Neuronal stem cell (in vitro differentiated cells): ENCODE measurements around the gene ZNF628.
A peak's percentile ranks its signal among the peaks of the same experiment; 100 is the strongest.

ENCODE experiments used
- DNase-seq: peaks from one replicate; pipeline ENCODE4 v3.0.0-alpha.2; 2013; ENCODE audit warnings: low spot score
- H2AFZ ChIP-seq: one replicate; pipeline ENCODE4 v1.6.1; 2013; ENCODE audit warnings: mild to moderate bottlenecking, low read length, inconsistent platforms
- H2AK5ac ChIP-seq: 2 replicates; pipeline ENCODE4 v1.6.1; 2013; ENCODE audit warnings: low read depth, mild to moderate bottlenecking, inconsistent platforms, low read length, moderate library complexity, mixed read lengths
- H2BK120ac ChIP-seq: 2 replicates; pipeline ENCODE4 v1.6.1; 2013; ENCODE audit warnings: low read depth, mild to moderate bottlenecking, inconsistent platforms, low read length, moderate library complexity, mixed read lengths
- H2BK12ac ChIP-seq: one replicate; pipeline ENCODE4 v1.6.1; 2013; ENCODE audit warnings: low read length, inconsistent platforms
- H2BK15ac ChIP-seq: 2 replicates; pipeline ENCODE4 v1.6.1; 2013; ENCODE audit warnings: mild to moderate bottlenecking, low read length, inconsistent platforms, mixed read lengths
- H2BK5ac ChIP-seq: one replicate; pipeline ENCODE4 v1.6.1; 2013; ENCODE audit warnings: inconsistent platforms, mild to moderate bottlenecking, low read length, moderate library complexity
- H3K14ac ChIP-seq: one replicate; pipeline ENCODE4 v1.6.1; 2013; ENCODE audit warnings: low read length, inconsistent platforms
- H3K18ac ChIP-seq: 2 replicates; pipeline ENCODE4 v1.6.1; 2013; ENCODE audit warnings: low read length, inconsistent platforms
- H3K23ac ChIP-seq: 2 replicates; pipeline ENCODE4 v1.6.1; 2013; ENCODE audit warnings: low read depth, mild to moderate bottlenecking, mixed read lengths, low read length, inconsistent platforms; ENCODE audit not compliant: poor library complexity
- H3K27ac ChIP-seq: replicated peaks from 3 replicates; pipeline ENCODE4 v1.5.1; 2013; ENCODE audit warnings: low read length, inconsistent platforms
- H3K27me3 ChIP-seq, 3 experiments: 2 replicates each; pipeline ENCODE4 v1.6.1; 2013; ENCODE audit warnings: low read length in 3 of 3, mild to moderate bottlenecking in 2 of 3, inconsistent platforms in 1 of 3, low read depth in 1 of 3, mixed read lengths in 1 of 3, moderate library complexity in 1 of 3; ENCODE audit not compliant: control insufficient read depth in 3 of 3, insufficient read depth in 3 of 3
- H3K36me3 ChIP-seq, 2 donors: replicated peaks in 1 of 2; 2 replicates each; pipeline ENCODE4 v1.6.1; 2013; ENCODE audit warnings: low read length in 2 of 2; ENCODE audit not compliant: control insufficient read depth in 2 of 2, insufficient read depth in 2 of 2
- H3K4ac ChIP-seq: 2 replicates; pipeline ENCODE4 v1.6.1; 2013; ENCODE audit warnings: inconsistent platforms, mild to moderate bottlenecking, low read length, moderate library complexity
- H3K4me1 ChIP-seq, 2 donors: 1 replicate in 1 of 2; 2 replicates in 1 of 2; pipeline ENCODE4 v1.6.1; 2013; ENCODE audit warnings: low read length in 2 of 2, low read depth in 1 of 2; ENCODE audit not compliant: control insufficient read depth in 2 of 2, insufficient read depth in 1 of 2
- H3K4me2 ChIP-seq: one replicate; pipeline ENCODE4 v1.6.1; 2013; ENCODE audit warnings: mild to moderate bottlenecking, low read length, inconsistent platforms; ENCODE audit not compliant: insufficient read depth, poor library complexity, severe bottlenecking
- H3K4me3 ChIP-seq, 2 donors: 2 replicates each; pipeline ENCODE4 v1.5.1; 2013; ENCODE audit warnings: low read length in 2 of 2, mild to moderate bottlenecking in 2 of 2, inconsistent platforms in 1 of 2, moderate library complexity in 1 of 2
- H3K79me1 ChIP-seq: one replicate; pipeline ENCODE4 v1.6.1; 2013; ENCODE audit warnings: low read depth, mild to moderate bottlenecking, inconsistent platforms, low read length, moderate library complexity
- H3K9ac ChIP-seq: one replicate; pipeline ENCODE4 v1.6.1; 2013; ENCODE audit warnings: mild to moderate bottlenecking, low read depth, low read length, inconsistent platforms; ENCODE audit not compliant: poor library complexity
- H3K9me3 ChIP-seq, 2 donors: replicated peaks in 1 of 2; 2 replicates each; pipeline versions ENCODE3 to v1.6.1; 2013; ENCODE audit warnings: low read length in 2 of 2, mild to moderate bottlenecking in 2 of 2, inconsistent platforms in 1 of 2, low read depth in 1 of 2, mixed read lengths in 1 of 2, moderate library complexity in 1 of 2; ENCODE audit not compliant: control insufficient read depth in 2 of 2, insufficient read depth in 1 of 2
- H4K8ac ChIP-seq: one replicate; pipeline ENCODE4 v1.6.1; 2013; ENCODE audit warnings: low read depth, mild to moderate bottlenecking, inconsistent platforms, low read length, moderate library complexity
- H4K91ac ChIP-seq: one replicate; pipeline ENCODE4 v1.6.1; 2013; ENCODE audit warnings: low read length, low read depth, mild to moderate bottlenecking, inconsistent platforms; ENCODE audit not compliant: poor library complexity
- WGBS, 2 donors: extraction: QIAGEN DNeasy Blood & Tissue Kit; methylation state at CpG; one replicate each; pipeline ENCODE4 v1.1.7; 2013; ENCODE audit warnings: missing lambda C conversion rate in 2 of 2, mixed read lengths in 1 of 2; ENCODE audit not compliant: insufficient read length in 2 of 2, insufficient replicate concordance in 1 of 2; ENCODE audit errors: extremely low coverage in 2 of 2; 5-methylcytosine and 5-hydroxymethylcytosine counted together

The ZNF628 gene

DNA sequence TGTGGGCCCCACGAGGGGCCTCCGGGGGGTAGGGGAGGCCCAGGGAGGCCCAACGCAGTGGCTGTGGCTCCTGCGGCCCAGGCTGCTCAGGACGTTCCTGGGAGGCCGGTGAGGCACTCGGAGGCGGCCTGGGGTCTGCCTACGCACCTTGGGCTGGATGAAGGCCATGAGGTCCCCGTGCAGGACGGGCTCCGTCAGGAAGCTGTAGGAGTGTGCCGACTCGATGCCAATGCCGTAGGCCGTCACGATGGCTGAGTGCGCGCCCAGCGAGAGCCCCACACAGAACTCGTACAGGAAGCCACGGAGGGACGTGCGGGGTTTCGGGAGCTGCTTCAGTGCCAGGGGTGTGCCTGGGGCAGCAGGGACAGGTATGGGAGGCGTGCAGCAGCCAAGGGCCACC is 54.6 kb downstream of the ZNF628 start:
- Histone ChIP-seq H3K9ac (peak overlapping the region; percentile 40), H3K23ac (peak overlapping the region; percentile 63), H3K9me3 (peaks cover 0 to 14% of the 10 kb centered on the region in 2 donors), H3K27ac (no peak overlapping the region), H3K18ac (peak overlapping the region; percentile 55), H2AFZ (peak overlapping the region; percentile 42), H4K8ac (no peak overlapping the region), H3K4me1 (peaks cover 16 to 17% of the 10 kb centered on the region in 2 donors), H2BK5ac (no peak overlapping the region), H4K91ac (peak overlapping the region; percentile 90), H3K36me3 (peaks cover 0 to 4% of the 10 kb centered on the region in 2 donors), H3K4me2 (no peak overlapping the region), H2BK12ac (peak overlapping the region; percentile 88), H2BK120ac (peak overlapping the region; percentile 40), H3K4me3 (no peak overlapping the region), H3K14ac (peak overlapping the region; percentile 65), H2AK5ac (no peak overlapping the region), H2BK15ac (peak overlapping the region; percentile 91), H3K4ac (peak overlapping the region; percentile 61), H3K79me1 (peaks cover 2% of the 10 kb centered on the region), H3K27me3 (no peaks in the 10 kb centered on the region)
- no peak for DNase-seq
- no CpG with 5 or more reads among the region's 26 CpGs for WGBS, 2 donors
